K562 (cell line): ENCODE measurements around the gene CLTA. TPM values are rescaled to one million over a fixed set of nuclear protein-coding genes. Genes with fewer than 3 reads are reported as not detected.

Experiments
- ATAC-seq: fragments of 200-7000 bp; cut with Tn5 transposase; 3 replicates; pipeline ENCODE4 v1.9.1; 2020; ENCODE audit warnings: moderate library complexity
- BruUV-seq: library from RNA; stranded (reverse); fragments of 400-500 nt; replicated peaks from 2 replicates; lab custom pipeline; 2021; lab: Mats Ljungman, UMichigan
- CTCF ChIA-PET: fragments of 300-600 bp; formaldehyde crosslinking; extraction: SDS; loops from one replicate; lab custom pipeline; 2021; ENCODE audit warnings: low intra/inter-chr PET ratio; lab: Yijun Ruan, JAX
- POLR2A ChIA-PET: fragments of 300-600, 350-650 bp; sonication (Branson Sonifier 250); formaldehyde crosslinking; extraction: SDS; loops from one replicate; lab custom pipeline; 2021; ENCODE audit warnings: antibody characterized with exemption, inconsistent platforms; lab: Yijun Ruan, JAX
- DNase-seq, 4 experiments: peaks; one replicate each; pipeline versions ENCODE4 v3.0.0 to v3.0.0-alpha.2; 2011 to 2018; ENCODE audit warnings: low spot score in 3 of 4, mixed read lengths in 3 of 4; ENCODE audit errors: extremely low read depth in 1 of 4
- FAIRE-seq: peaks from 2 replicates; lab custom pipeline; 2011; peaks lifted over from hg19 to GRCh38; lab: Jason Lieb, UNC
- H2AFZ ChIP-seq: 2 replicates; pipeline ENCODE4 v1.6.0; 2011; ENCODE audit warnings: low read depth, low read length, control low read depth, inconsistent platforms
- H3K27ac ChIP-seq: fragments of 200-600 bp; 3 replicates; pipeline ENCODE4 v1.8.0; 2011; ENCODE audit warnings: low read depth, mild to moderate bottlenecking, control low read depth, inconsistent platforms, low read length, moderate library complexity, mixed read lengths; ENCODE audit errors: extremely low read depth
- H3K27me3 ChIP-seq, 2 experiments: fragments of 300-600 bp in 1 of 2; 2 replicates in 1 of 2; 3 replicates in 1 of 2; pipeline versions ENCODE4 v1.6.0 to v1.8.0; 2011; ENCODE audit warnings: inconsistent platforms in 2 of 2, low read length in 2 of 2, mild to moderate bottlenecking in 1 of 2, mixed read lengths in 1 of 2, moderate library complexity in 1 of 2; ENCODE audit not compliant: control insufficient read depth in 2 of 2, insufficient read depth in 2 of 2
- H3K36me3 ChIP-seq: fragments of 300-600 bp; 3 replicates; pipeline ENCODE4 v1.8.0; 2011; ENCODE audit warnings: mild to moderate bottlenecking, low read length, inconsistent platforms; ENCODE audit not compliant: control insufficient read depth, insufficient read depth
- H3K4me1 ChIP-seq, 2 experiments: fragments of 200-600 bp in 1 of 2; replicated peaks in 1 of 2; 2 replicates in 1 of 2; 3 replicates in 1 of 2; pipeline versions ENCODE4 v1.5.1 to v1.8.0; 2011; ENCODE audit warnings: inconsistent platforms in 2 of 2, low read length in 2 of 2, mild to moderate bottlenecking in 1 of 2, mixed read lengths in 1 of 2, moderate library complexity in 1 of 2; ENCODE audit not compliant: control insufficient read depth in 2 of 2, insufficient read depth in 2 of 2
- H3K4me2 ChIP-seq: 2 replicates; pipeline ENCODE4 v1.6.1; 2011; ENCODE audit warnings: low read length, control low read depth, inconsistent platforms, mixed read lengths; ENCODE audit not compliant: insufficient read depth
- H3K4me3 ChIP-seq: fragments of 200-600 bp; sonication (generic), shearing (Covaris generic); 2 replicates; pipeline ENCODE4 v1.5.1; 2016; ENCODE audit warnings: control low read depth, inconsistent platforms
- H3K79me2 ChIP-seq: fragments of 200-600 bp; 3 replicates; pipeline ENCODE4 v1.8.0; 2011; ENCODE audit warnings: low read length, inconsistent platforms; ENCODE audit not compliant: control insufficient read depth, insufficient read depth
- H3K9ac ChIP-seq, 2 experiments: 2 replicates each; pipeline versions ENCODE4 v1.6.0 to v1.6.1; 2011; ENCODE audit warnings: low read depth in 2 of 2, low read length in 2 of 2, control low read depth in 1 of 2, inconsistent platforms in 1 of 2, mild to moderate bottlenecking in 1 of 2, mixed read lengths in 1 of 2; ENCODE audit not compliant: insufficient read depth in 1 of 2
- H3K9me1 ChIP-seq: one replicate; pipeline ENCODE4 v1.6.0; 2011; ENCODE audit warnings: inconsistent platforms, mild to moderate bottlenecking, low read length, moderate library complexity; ENCODE audit not compliant: control insufficient read depth, insufficient read depth
- H3K9me3 ChIP-seq: replicated peaks from 2 replicates; pipeline ENCODE4 v1.5.1; 2011; ENCODE audit warnings: low read depth, low read length, inconsistent platforms; ENCODE audit not compliant: control insufficient read depth, insufficient read depth
- H4K20me1 ChIP-seq: replicated peaks from 2 replicates; pipeline ENCODE4 v1.6.1; 2011; ENCODE audit warnings: low read length, inconsistent platforms, mixed read lengths; ENCODE audit not compliant: control insufficient read depth, insufficient read depth
- ATF7 ChIP-seq: fragments of 450-650 bp; IDR thresholded peaks from 2 replicates; pipeline ENCODE4 v1.7.1; 2014; ENCODE audit warnings: mild to moderate bottlenecking, moderate library complexity
- EP400 ChIP-seq: fragments of 450-650 bp; IDR thresholded peaks from 2 replicates; pipeline ENCODE4 v1.6.1; 2017; ENCODE audit warnings: antibody characterized with exemption, mild to moderate bottlenecking, moderate library complexity
- NR2C2 ChIP-seq, 2 experiments: fragments of 200-800 bp in 1 of 2; sonication (Bioruptor generic) in 1 of 2; sonication (generic) in 1 of 2; formaldehyde crosslinking in 1 of 2; IDR thresholded peaks; 2 replicates each; pipeline versions ENCODE4 v1.6.1 to v1.8.0; 2016 to 2022; ENCODE audit warnings: mild to moderate bottlenecking in 1 of 2, missing compliant biosample characterization in 1 of 2, missing genetic modification characterization in 1 of 2, missing genetic modification reagents in 1 of 2
- RBM14 ChIP-seq: fragments of 200-400 bp; formaldehyde crosslinking; IDR thresholded peaks from 2 replicates; pipeline ENCODE4 v1.6.1; 2018; ENCODE audit warnings: low read depth, mild to moderate bottlenecking, low read length, moderate library complexity, borderline replicate concordance; ENCODE audit not compliant: insufficient read depth
- SAFB ChIP-seq: fragments of 200-400 bp; formaldehyde crosslinking; IDR thresholded peaks from 2 replicates; pipeline ENCODE4 v1.6.1; 2017; ENCODE audit warnings: low read depth, low read length, borderline replicate concordance
- ZNF146 ChIP-seq: IDR thresholded peaks from one replicate; pipeline ENCODE4 v1.6.1; 2018; ENCODE audit warnings: missing compliant biosample characterization; ENCODE audit not compliant: unreplicated experiment
- whole genome bisulfite sequencing: fragments of 100-300 bp; shearing (Covaris generic); methylation state at CpG from one replicate; pipeline ENCODE4 v1.1.6; 2016; ENCODE audit warnings: low coverage, mixed read lengths; ENCODE audit not compliant: insufficient coverage; ENCODE audit errors: missing lambda C conversion rate; 5-methylcytosine and 5-hydroxymethylcytosine counted together
- in situ Hi-C: fragments of 300-500 bp; cut with MboI; formaldehyde crosslinking; loops from 4 replicates; pipeline ENCODE4 v1.15.0; 2018; ENCODE audit warnings: inconsistent platforms, mixed read lengths
- intact Hi-C: fragments of 100-400 bp; cut with micrococcal nuclease; formaldehyde crosslinking; loops from 2 replicates; pipeline ENCODE4 v1.14.2; 2022
- polyA plus RNA-seq, 8 experiments: library from polyadenylated mRNA; depleted of rRNA in 4 of 8; stranded (reverse) in 5 of 8; unstranded in 3 of 8; fragments of >200 nt; fragmentation: Nextera tagmentation in 2 of 8; fragmentation: Illumina TruSeq in 1 of 8; extraction: Ambion mirVana in 2 of 8; extraction: Trizol in 1 of 8; gene quantifications; 2 replicates each; pipeline versions ENCODE4 v1.2.1 to v1.2.3, GENCODE V29; 2011 to 2014; ENCODE audit warnings: inconsistent platforms in 1 of 8, missing spikeins in 1 of 8
- total RNA-seq, 7 experiments: library from RNA; depleted of rRNA in 6 of 7; stranded (reverse); fragments of >200 nt in 6 of 7; fragmentation: Illumina TruSeq in 2 of 7; extraction: Trizol in 2 of 7; gene quantifications; 2 replicates each; pipeline versions ENCODE4 v1.2.1 to v1.2.3, GENCODE V29; 2011 to 2021; ENCODE audit warnings: low replicate concordance in 1 of 7
- TF ChIP-seq, protein P1 (sequence below), 2 experiments: IDR thresholded peaks; 2 replicates each; pipeline ENCODE4 v1.6.1; 2011; ENCODE audit warnings: borderline replicate concordance in 1 of 2, control low read depth in 1 of 2, low read depth in 1 of 2, low read length in 1 of 2, mild to moderate bottlenecking in 1 of 2, mixed read lengths in 1 of 2, moderate library complexity in 1 of 2; ENCODE audit not compliant: insufficient read depth in 1 of 2, insufficient read length in 1 of 2, poor library complexity in 1 of 2, severe bottlenecking in 1 of 2; ENCODE audit errors: extremely low read depth in 1 of 2
- TF ChIP-seq, protein P2 (sequence below): sonication (generic); formaldehyde crosslinking; IDR thresholded peaks from 2 replicates; pipeline ENCODE4 v1.4.0; 2020; ENCODE audit warnings: mild to moderate bottlenecking, missing genetic modification reagents
- TF ChIP-seq, protein P3 (sequence below): fragments of 450-650 bp; IDR thresholded peaks from 2 replicates; pipeline ENCODE4 v1.6.1; 2018; ENCODE audit not compliant: partially characterized antibody
- TF ChIP-seq, protein P4 (sequence below): sonication (generic); formaldehyde crosslinking; IDR thresholded peaks from 2 replicates; pipeline ENCODE4 v1.5.0; 2020; ENCODE audit warnings: missing genetic modification reagents

CLTA gene
- total and polyA plus RNA-seq, 9 of the 15 experiments (the other 6 are each of a cell fraction or from before 2014, with no cell fraction given) = 37.8 to 219 (median 144) TPM

DNA sequence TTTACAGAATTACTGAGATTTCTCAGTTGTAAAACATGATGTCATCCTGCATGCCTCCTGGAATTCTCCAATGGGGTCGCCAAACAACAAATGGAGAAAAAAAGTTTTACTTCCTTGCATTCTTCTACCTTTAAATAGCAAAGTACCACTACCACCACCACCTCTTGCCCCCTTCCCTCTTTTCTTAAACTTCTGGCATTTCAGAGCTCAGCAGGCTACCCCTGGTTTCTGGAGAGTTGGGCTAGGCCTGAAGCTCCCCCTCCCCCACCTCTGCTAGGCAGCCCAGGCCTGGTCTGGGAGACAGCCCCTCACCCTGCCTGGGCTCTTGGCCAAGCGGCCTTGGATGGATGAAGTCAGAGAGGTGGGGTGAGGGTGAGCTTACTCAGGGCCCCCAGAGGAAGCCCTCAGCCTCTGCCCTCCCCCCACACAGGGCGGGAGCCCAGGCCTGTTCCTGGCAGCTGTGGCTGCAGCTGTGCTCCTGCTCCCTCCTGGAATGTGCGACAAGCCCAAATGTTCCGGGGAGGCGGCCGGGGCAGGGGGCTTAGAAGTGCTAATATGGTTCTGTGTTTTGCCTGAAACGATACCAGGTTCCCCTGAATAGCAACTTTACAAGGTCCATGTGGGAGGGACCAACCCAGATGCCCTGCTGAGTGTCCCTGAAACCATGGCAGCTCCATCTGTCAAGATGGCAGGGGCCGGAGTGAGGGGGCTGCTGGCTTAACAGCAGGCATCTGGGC lies 27.5 kb upstream of the CLTA start:
- intact Hi-C loops = no loop called here
- Histone ChIP-seq H3K9me1 (no peaks in the 10 kb centered on the region), H3K9ac (peak overlapping the region in 1 of 2 experiments; percentile 13; a peak in 2 of 4 replicates), H2AFZ (no peak overlapping the region), H3K9me3 (no peaks in the 10 kb centered on the region), H3K79me2 (no peaks in the 10 kb centered on the region), H4K20me1 (no peaks in the 10 kb centered on the region), H3K27ac (no peak overlapping the region), H3K4me3 (no peak overlapping the region), H3K36me3 (no peaks in the 10 kb centered on the region), H3K4me2 (no peak overlapping the region), H3K4me1 (peaks cover under 1 to 16% of the 10 kb centered on the region in 2 experiments; a peak in 3 of 5 replicates), H3K27me3 (no peaks in the 10 kb centered on the region)
- no TSS peak for BruUV-seq
- POLR2A ChIA-PET = interaction anchor here (0.7 to 1.1 kb wide), 3 partner anchors 19 to 27 kb away, joined by 3 to 6 read pairs (median 3); partner anchors contain the start of gene CLTA
- 44% methylated on average over 7 of the region's 9 CpGs for WGBS
- FAIRE-seq (no peak), DNase-seq (peak in 1 of 4 experiments; percentile 35), ATAC-seq (no peak; the same call in 2 of the 3 replicates)
- in situ Hi-C loops = no loop called here
- CTCF ChIA-PET = no interaction called here
- peak; percentile 56; the same call in 1 of the 2 replicates for TF ChIP-seq ATF7
- TF ChIP-seq, protein P1, sequence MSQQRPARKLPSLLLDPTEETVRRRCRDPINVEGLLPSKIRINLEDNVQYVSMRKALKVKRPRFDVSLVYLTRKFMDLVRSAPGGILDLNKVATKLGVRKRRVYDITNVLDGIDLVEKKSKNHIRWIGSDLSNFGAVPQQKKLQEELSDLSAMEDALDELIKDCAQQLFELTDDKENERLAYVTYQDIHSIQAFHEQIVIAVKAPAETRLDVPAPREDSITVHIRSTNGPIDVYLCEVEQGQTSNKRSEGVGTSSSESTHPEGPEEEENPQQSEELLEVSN (IDR thresholded peaks at IDR 0.05; ENCODE audit: borderline replicate concordance in 1 of 2, extremely low read depth in 1 of 2, insufficient read depth in 1 of 2, insufficient read length in 1 of 2, low read depth in 1 of 2, low read length in 1 of 2, poor library complexity in 1 of 2, severe bottlenecking in 1 of 2) = no peak
- no peak for TF ChIP-seq EP400
- TF ChIP-seq, protein P2, sequence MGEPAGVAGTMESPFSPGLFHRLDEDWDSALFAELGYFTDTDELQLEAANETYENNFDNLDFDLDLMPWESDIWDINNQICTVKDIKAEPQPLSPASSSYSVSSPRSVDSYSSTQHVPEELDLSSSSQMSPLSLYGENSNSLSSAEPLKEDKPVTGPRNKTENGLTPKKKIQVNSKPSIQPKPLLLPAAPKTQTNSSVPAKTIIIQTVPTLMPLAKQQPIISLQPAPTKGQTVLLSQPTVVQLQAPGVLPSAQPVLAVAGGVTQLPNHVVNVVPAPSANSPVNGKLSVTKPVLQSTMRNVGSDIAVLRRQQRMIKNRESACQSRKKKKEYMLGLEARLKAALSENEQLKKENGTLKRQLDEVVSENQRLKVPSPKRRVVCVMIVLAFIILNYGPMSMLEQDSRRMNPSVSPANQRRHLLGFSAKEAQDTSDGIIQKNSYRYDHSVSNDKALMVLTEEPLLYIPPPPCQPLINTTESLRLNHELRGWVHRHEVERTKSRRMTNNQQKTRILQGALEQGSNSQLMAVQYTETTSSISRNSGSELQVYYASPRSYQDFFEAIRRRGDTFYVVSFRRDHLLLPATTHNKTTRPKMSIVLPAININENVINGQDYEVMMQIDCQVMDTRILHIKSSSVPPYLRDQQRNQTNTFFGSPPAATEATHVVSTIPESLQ (CRISPR knock-in tag) = no peak
- no peak for TF ChIP-seq SAFB
- TF ChIP-seq, protein P3, sequence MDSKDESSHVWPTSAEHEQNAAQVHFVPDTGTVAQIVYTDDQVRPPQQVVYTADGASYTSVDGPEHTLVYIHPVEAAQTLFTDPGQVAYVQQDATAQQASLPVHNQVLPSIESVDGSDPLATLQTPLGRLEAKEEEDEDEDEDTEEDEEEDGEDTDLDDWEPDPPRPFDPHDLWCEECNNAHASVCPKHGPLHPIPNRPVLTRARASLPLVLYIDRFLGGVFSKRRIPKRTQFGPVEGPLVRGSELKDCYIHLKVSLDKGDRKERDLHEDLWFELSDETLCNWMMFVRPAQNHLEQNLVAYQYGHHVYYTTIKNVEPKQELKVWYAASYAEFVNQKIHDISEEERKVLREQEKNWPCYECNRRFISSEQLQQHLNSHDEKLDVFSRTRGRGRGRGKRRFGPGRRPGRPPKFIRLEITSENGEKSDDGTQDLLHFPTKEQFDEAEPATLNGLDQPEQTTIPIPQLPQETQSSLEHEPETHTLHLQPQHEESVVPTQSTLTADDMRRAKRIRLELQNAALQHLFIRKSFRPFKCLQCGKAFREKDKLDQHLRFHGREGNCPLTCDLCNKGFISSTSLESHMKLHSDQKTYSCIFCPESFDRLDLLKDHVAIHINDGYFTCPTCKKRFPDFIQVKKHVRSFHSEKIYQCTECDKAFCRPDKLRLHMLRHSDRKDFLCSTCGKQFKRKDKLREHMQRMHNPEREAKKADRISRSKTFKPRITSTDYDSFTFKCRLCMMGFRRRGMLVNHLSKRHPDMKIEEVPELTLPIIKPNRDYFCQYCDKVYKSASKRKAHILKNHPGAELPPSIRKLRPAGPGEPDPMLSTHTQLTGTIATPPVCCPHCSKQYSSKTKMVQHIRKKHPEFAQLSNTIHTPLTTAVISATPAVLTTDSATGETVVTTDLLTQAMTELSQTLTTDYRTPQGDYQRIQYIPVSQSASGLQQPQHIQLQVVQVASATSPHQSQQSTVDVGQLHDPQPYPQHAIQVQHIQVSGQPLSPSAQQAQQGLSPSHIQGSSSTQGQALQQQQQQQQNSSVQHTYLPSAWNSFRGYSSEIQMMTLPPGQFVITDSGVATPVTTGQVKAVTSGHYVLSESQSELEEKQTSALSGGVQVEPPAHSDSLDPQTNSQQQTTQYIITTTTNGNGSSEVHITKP = peak; percentile 95
- no peak for TF ChIP-seq ZNF146
- TF ChIP-seq NR2C2 (CRISPR knock-in tag; IDR thresholded peaks at IDR 0.05) = no peak
- TF ChIP-seq NR2C2 (tag; IDR thresholded peaks at IDR 0.05) = no peak
- TF ChIP-seq, protein P4, sequence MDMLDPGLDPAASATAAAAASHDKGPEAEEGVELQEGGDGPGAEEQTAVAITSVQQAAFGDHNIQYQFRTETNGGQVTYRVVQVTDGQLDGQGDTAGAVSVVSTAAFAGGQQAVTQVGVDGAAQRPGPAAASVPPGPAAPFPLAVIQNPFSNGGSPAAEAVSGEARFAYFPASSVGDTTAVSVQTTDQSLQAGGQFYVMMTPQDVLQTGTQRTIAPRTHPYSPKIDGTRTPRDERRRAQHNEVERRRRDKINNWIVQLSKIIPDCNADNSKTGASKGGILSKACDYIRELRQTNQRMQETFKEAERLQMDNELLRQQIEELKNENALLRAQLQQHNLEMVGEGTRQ (CRISPR knock-in tag) = no peak
- no peak for TF ChIP-seq RBM14
